Suppressor macrophage (primary cell): ENCODE results near the gene NPS.

Experiments used
- DNase-seq, 4 experiments: peaks; one replicate each; pipeline ENCODE4 v3.0.0-alpha.2; 2020 to 2022
- total RNA-seq, 17 experiments: gene quantifications; one replicate each; lab custom pipeline; 2026; ENCODE audit warnings: mixed read lengths in 6 of 17, inconsistent platforms in 3 of 17; lab: John Stamatoyannopoulos, UW

The NPS gene
- total RNA-seq = 0 to 0.44 (median 0) reads per million in 17 experiments

DNA sequence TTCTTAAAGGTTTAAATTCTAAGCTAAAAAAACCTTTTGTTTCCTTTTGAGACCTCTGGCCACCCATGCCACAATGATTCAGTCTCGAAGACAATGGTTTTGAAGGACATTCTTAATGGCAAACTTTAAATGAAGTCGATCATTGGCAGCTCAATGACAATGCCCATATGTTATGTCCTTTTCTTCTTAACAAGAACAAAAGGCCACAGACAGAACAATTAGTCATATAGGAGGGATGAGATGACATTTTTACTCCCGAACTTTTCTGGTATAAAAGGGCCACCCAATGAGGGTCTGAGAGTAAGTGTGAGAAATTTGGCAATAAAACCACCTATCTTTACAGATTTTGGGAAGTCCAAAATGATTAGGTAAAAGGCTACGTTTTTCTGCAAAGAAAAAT lies at the start of gene NPS:
Gene NPS, plus strand, starts transcription at position 301 of the 400 bp plus-strand sequence. Its CDS starts 60 bp downstream, at position 361.
- no peak for DNase-seq

- no peak for DNase-seq
Measured at GRCh38 chr10:127500127-127500526, 49.0 kb upstream of the NPS start.

DNA sequence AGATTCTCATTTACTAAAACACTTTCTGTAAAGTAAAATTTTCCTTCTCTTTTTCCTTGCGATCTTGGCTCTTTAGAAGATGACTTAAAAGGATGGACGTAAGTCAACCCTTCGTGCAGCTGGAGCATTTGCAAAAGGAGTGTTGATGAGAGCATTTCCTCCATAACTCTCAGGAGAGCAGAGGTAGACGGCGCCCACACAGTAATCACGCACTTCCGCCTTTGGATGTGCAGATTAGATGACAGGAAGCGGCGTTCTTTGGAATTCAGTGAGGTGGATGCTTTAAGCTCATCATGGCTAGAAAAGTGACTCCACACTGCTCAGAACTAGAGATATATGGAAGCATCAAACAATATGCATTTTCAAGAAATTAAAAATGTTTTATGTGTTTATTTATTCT lies 43.0 kb upstream of the NPS start:
- DNase-seq = no peak

DNA sequence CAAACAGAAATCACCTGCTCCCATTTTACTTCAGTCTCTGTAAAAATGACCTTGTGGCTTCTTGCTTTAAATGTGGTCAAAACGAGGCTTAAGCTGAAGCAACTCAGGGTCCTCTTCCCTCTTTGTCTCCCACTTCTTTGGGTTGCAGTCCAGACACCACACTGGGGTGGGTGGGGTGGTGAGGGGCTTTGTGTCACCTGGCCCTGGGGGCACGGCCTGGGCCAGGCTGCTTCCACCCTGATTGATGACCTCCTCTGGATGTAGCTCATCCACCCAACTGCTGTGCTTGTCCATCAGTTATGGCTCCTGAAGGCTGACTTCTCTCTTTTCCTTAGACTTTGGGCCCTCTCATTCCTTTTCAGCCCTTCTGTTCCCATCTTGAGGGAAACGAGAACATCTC lies 26.8 kb upstream of the NPS start:
- no peak for DNase-seq

- no peak for DNase-seq
Measured at GRCh38 chr10:127523476-127523875, 25.6 kb upstream of the NPS start.

DNA sequence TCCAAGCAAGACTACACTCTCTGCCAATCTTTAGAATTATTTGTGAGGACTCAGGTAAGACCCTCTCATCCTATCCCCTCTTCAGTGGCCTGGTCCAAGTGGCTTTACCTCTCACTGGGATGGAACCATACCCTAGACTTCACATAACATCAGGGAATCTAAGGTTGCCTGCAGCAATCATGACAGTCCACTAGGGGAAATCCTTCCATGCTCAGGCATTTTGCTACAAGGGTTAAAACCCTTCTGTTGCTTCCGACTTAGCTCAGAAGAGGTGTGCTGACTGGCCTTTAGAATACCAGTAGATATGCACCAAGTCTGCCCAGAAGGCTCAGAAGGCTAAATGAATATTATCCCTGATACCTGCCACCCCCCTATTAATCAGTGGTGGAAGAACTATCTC lies 24.9 kb upstream of the NPS start:
- no peak for DNase-seq

- no peak for DNase-seq
Measured at GRCh38 chr10:127524908-127525665, 24.0 kb upstream of the NPS start.

DNA sequence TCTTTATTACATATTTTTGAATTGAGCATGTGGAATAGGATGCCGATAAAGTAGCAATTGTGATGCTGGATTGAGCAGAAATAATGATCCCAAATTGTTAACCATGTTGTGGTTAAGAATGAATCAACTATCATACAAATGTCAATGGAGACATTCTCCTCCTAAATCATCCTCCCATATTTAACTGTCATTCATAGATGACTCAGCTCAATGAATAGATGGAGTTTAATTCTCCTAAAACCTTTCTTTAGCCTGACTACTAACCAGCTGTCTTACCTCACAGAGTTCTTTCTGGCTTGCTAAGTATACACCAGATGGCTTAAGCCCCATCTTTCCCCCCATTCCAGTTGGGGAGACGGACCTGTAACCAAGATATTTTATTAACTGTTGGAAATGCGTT lies 23.4 kb upstream of the NPS start:
- DNase-seq = no peak

GRCh38 chr10:127526161-127526560 lies 22.9 kb upstream of the NPS start:
- no peak for DNase-seq

DNA sequence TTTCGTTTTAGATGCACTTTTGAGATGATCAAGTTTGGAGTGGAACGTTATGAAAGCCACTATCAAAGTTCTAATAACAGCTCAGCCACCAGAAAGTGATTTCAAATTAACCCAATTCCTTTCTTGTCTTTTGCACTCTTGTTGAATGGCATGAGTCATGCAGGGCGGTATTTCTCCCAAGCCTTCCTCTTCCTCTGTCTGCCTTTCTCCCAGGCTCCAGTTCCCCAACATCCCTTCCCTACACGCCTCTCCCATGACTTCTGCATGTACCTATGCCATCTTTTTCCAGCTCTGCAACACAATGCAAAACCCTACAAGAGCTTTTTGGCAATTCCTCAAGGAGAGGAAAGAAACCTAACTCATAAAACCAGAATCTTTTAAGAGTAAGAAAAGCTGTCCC lies 21.8 kb upstream of the NPS start:
- no peak for DNase-seq

GRCh38 chr10:127527891-127528290 lies 21.2 kb upstream of the NPS start:
- DNase-seq = no peak

GRCh38 chr10:127532193-127532592 lies 16.9 kb upstream of the NPS start:
- DNase-seq = no peak

DNA sequence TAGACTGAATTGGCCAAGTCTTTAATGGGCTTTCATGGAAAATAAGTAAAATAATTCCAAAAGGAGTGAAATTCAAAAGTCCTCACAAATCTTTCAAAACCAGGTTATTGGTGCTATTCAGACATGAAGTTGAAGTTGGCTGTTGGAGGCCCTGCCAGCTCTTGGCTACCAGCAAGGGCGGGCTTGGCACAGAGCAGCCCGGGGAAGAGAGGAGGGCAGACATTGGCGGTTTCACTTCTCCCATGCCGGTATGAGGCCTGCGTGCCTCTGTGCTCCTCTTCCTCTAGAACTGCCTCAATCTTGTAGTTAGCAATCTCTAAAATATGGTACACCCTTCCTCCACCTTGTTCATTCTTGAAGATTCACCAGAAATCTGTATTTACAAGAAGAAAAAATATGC lies 16.4 kb upstream of the NPS start:
- DNase-seq = peak in 1 of 4 experiments; percentile 19

GRCh38 chr10:127534074-127534473 lies 15.0 kb upstream of the NPS start:
- peak; percentile 25 to 68 (median 51) for DNase-seq

- DNase-seq = peak in 3 of 4 experiments; percentile 2 to 9 (median 3)
Measured at GRCh38 chr10:127534496-127534895, 14.6 kb upstream of the NPS start.

GRCh38 chr10:127535802-127536515 lies 13.2 kb upstream of the NPS start:
- DNase-seq = no peak

- no peak for DNase-seq
Measured at GRCh38 chr10:127536972-127537760, 11.9 kb upstream of the NPS start.

DNA sequence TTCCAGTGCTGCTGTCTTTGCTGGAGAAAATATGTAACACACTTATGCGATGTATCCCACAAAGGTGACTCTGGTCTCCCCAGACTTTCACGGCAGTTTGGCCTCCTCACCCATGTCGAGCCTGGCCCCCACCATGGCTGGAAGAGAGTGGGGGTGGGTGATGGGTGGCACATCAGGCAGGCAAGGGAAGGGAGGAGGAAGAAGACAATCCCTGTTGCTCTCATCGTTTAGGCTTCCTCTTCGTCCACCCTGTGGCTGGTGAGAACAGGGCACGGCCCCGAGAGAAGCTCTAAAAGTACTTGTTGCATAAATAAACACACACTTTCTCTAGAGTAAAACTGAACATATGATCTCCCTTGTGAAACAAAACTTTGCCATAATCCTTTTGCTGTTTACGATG lies 11.2 kb upstream of the NPS start:
- DNase-seq = no peak

DNA sequence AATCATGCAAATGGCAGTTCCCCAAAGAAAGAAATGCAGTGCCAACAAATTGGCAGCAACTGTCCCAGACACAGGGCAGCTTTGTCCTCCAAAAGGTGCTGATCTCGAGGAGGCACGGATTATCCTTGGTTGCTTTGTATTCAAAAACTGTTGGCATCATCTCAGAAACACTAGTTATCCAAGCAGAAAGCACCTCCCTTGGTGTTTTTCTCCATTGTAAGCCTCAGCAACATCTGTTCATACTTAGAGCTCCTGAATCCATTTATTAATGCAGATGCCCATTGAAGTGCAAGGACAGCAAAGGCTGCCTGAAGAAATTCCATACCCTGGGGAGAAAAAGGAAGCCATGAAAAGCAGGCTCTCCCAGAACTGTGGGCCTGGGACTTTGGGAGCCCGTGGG lies 1.1 kb upstream of the NPS start:
- DNase-seq = no peak

DNA sequence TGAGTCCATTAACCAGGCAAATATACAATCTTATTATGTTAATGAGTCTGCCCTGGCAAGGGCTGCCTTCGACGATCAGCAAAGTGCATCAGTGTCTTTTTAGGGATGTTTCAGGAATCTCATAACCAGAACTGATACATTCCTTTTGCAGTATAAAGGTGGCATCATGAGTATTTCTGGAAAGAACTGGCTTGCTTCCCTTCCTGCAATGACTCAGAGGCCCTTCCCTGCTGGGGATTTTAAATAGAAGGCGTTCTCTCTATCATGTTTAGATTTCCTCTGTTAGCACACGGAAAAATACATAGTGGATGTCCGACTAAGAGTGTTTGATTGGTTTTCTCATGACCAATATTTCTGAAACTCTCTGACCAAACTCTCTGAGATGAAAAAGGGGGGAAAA lies 1.8 kb downstream of the NPS start:
- no peak for DNase-seq

DNA sequence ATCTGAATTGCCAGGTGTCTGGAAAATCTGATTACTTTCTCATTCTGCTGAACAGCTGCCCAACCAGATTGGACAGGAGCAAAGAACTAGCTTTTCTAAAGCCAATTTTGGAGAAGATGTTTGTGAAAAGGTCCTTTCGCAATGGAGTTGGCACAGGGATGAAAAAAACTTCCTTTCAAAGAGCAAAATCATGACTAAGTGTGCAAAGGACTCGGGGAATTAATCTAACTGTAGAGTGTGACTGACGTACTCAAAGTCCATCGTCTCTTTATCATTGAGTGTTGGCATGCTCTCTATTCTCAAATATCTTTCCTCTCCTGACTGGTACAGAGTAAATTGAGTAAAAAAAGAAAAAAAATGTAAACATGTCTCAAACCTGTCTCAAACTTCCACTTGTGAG lies 3.3 kb downstream of the NPS start:
- no peak for DNase-seq

DNA sequence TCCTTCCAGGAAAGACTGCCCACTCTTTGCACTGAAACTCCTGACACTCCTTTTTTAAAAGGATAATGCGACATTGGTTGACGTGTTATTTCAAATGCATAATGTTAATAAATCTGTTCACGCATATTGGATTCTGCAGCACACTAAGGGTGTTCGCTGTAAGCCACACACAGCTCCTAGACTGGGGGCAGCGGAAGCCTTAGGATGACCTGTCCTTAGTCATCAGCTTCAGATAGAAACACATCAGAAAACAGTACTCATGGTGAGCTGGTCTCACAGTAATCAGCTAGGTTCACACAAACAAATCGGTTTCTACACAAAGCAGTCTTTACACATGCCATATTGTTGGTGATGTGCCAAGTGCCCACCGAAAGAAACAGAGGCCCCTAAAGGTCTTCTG lies 4.3 kb downstream of the NPS start:
- DNase-seq = no peak

- no peak for DNase-seq
Measured at GRCh38 chr10:127556916-127557315, 7.8 kb downstream of the NPS start.
